Hepatocyte (in vitro differentiated cells): ENCODE data around the gene ABL1.

Experiments
- CTCF ChIP-seq: fragments of 200-600 bp; sonication (generic); IDR thresholded peaks from 2 replicates; pipeline ENCODE4 v1.5.1; 2016; ENCODE audit warnings: antibody characterized with exemption, mild to moderate bottlenecking; ENCODE audit not compliant: poor library complexity
- EZH2phosphoT487 ChIP-seq: fragments of 200-600 bp; sonication (generic); IDR thresholded peaks from one replicate; pipeline ENCODE4 v1.6.1; 2018; ENCODE audit warnings: antibody characterized with exemption, mild to moderate bottlenecking, low read depth, moderate library complexity; ENCODE audit not compliant: unreplicated experiment, severe bottlenecking

DNA sequence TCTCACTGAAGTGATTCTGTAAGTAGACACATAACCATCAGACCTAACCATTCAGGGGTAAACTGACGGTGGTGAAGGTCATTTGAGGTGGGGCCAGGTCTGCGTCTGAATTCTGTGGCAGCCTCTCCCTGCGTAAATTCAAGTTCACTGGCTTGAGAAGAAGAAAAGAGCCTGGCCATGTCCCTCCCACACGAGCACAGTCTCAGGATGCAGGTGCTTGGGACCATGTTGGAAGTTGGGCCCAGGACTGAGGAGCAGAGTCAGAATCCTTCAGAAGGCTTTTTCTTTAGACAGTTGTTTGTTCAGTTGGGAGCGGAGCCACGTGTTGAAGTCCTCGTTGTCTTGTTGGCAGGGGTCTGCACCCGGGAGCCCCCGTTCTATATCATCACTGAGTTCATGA, 37.5 kb downstream of the ABL1 start:
- no peak for TF ChIP-seq CTCF
- TF ChIP-seq EZH2phosphoT487: no peak
